Pancreas (tissue), 10 donors: ENCODE data around the gene SGTB. TPM values are rescaled to one million over a fixed set of nuclear protein-coding genes. Genes with fewer than 3 reads are reported as not detected.

Experiments used
- ATAC-seq, 4 donors: fragments of 200-7000 bp; cut with Tn5 transposase; one replicate each; pipeline versions ENCODE4 v1.8.0 to v1.9.1; 2020; ENCODE audit warnings: mild to moderate bottlenecking in 4 of 4, moderate library complexity in 4 of 4
- DNase-seq, 6 donors: peaks; one replicate each; pipeline ENCODE4 v3.0.0-alpha.2; 2020
- FAIRE-seq: peaks from 2 replicates; lab custom pipeline; 2012; peaks lifted over from hg19 to GRCh38; lab: Jason Lieb, UNC
- H3K27ac ChIP-seq, 4 donors: fragments of 200-600 bp; sonication (generic); 1 replicate in 3 of 4; 2 replicates in 1 of 4; pipeline versions ENCODE4 v1.5.0 to v1.8.0; 2020
- H3K27me3 ChIP-seq, 4 donors: fragments of 200-600 bp; one replicate each; pipeline ENCODE4 v1.8.0; 2021
- H3K36me3 ChIP-seq, 3 donors: fragments of 200-600 bp; sonication (generic) in 1 of 3; one replicate each; pipeline versions ENCODE4 v1.5.0 to v1.8.0; 2020 to 2021
- H3K4me1 ChIP-seq, 3 donors: fragments of 200-600 bp; one replicate each; pipeline ENCODE4 v1.8.0; 2021
- H3K4me3 ChIP-seq, 4 donors: fragments of 200-600 bp; sonication (generic) in 2 of 4; one replicate each; pipeline versions ENCODE4 v1.5.0 to v1.8.0; 2020 to 2021
- H3K9me3 ChIP-seq, 4 donors: fragments of 200-600 bp; one replicate each; pipeline ENCODE4 v1.8.0; 2021
- WGBS, 2 donors: extraction: QIAGEN DNeasy Blood & Tissue Kit; methylation state at CpG; one replicate each; pipeline ENCODE4 v1.1.7; 2013; 5-methylcytosine and 5-hydroxymethylcytosine counted together
- intact Hi-C, 3 donors: fragments of 100-400 bp; cut with DNase I; formaldehyde crosslinking; loops; one replicate each; pipeline versions ENCODE4 v1.11.1 to v1.14.2; 2022
- polyA plus RNA-seq, 2 donors: library from polyadenylated mRNA; stranded (reverse); fragments of 200-250 nt; gene quantifications; one replicate each; pipeline ENCODE4 v1.2.3, GENCODE V29; 2013
- total RNA-seq, 6 donors: library from RNA; stranded (reverse); fragmentation: NEBNext Ultra II Directional in 4 of 6; extraction: Animal tissue kit (Norgen Biotek cat#: 25700) in 4 of 6; gene quantifications; one replicate each; pipeline versions ENCODE4 v1.2.1 to v1.2.4, GENCODE V29; 2021 to 2023
- TF ChIP-seq, protein P1 (sequence below), 4 donors: fragments of 200-600 bp; sonication (generic) in 3 of 4; IDR thresholded peaks; one replicate each; pipeline versions ENCODE4 v1.5.0 to v1.8.0; 2021; ENCODE audit warnings: antibody characterized with exemption in 4 of 4
- donor health status: healthy with polysubstance abuse.
- donor health status: DM: no; HTN: no; CAD: no; lungs with moderate emphysema.
- donor health status: DM: no; HTN: no; CAD: no.
- donor health status: control.
- donor health status: control.
- donor health status: Bipolar disorder and iron deficiency.
- donor health status: DM: yes; HTN: yes; CAD: no.
- donor health status: DM: no; HTN: no; CAD: no.
- donor health status: DM: no; HTN: no; CAD: no.
- donor health status: DM: yes; HTN: yes; CAD: no.

Gene SGTB, protein sequence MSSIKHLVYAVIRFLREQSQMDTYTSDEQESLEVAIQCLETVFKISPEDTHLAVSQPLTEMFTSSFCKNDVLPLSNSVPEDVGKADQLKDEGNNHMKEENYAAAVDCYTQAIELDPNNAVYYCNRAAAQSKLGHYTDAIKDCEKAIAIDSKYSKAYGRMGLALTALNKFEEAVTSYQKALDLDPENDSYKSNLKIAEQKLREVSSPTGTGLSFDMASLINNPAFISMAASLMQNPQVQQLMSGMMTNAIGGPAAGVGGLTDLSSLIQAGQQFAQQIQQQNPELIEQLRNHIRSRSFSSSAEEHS
- total RNA-seq (1 to 10 TPM; 1.5 to 3.8 (median 2.6) TPM), polyA plus RNA-seq (1 to 10 TPM in 1 of 2 donors, under 1 TPM in 1; 0.84 to 1.7 TPM)

DNA sequence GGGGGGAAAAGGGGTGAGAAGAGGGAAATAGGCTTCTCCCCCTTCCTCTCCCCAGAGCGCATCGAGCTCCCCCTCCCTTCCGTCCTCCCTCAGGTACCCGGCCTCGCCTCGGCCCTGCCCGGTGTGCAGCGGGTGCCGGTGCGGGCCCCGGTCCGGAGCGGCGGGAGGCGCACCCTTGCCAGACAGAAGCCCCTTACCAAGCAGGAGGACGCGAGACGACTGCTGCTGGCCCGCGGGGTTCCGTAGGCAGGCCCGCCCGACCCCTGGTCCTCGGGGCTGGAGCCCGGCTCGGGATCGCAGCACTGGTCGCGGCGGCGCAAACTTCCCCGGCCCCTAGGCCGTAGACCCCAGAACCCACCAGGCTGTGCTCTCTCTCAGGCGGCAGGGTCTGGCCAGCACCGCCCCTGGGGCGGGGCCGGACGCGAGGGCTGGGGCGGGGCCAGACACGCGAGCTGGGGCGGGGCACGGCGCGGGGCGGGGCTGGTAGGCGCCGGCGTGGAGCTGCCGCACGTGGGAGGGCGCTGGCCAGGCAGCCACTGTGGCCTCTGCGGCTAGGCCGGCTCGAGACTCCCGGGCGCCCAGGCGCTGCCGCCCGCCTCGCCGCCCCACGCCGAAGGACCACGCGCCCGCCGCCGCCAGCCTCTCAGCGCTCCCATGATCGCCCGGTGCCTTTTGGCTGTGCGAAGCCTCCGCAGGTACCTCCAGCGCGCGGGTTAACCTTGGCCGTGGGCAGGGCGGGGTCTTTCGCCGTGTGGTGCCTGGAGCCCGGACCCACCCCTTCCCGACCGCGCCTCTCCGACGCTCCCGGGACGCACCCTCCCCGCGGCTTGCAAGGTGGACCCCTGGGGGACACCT, at the start of gene SGTB, which contains the start of gene NLN:
TSS of gene SGTB (minus strand) at position 390 of the 855 bp plus-strand sequence. CDS start 1,302 bp downstream, outside the sequence.
TSS of gene NLN (plus strand) at position 486 of the 855 bp plus-strand sequence. CDS start at position 655, 169 bp downstream.
- H3K4me1 ChIP-seq = peaks cover 0 to 4% (median 4%) of the 10 kb centered on the region in 3 donors
- peak within 1 kb of the TSS; percentile 68 to 99 (median 94) for H3K4me3 ChIP-seq
- H3K27ac ChIP-seq = peak within 1 kb of the TSS; percentile 36 to 64 (median 56)
- ATAC-seq = peak; percentile 96 to 99 (median 98)
- 0 to 1% methylated on average over 47 to 92 of the region's 92 CpGs for WGBS, 2 donors
- H3K27me3 ChIP-seq = no peaks in the 10 kb centered on the region
- H3K9me3 ChIP-seq = no peaks in the 10 kb centered on the region
- peak; percentile 77 to 96 (median 88) for DNase-seq
- no peaks in the 10 kb centered on the region for H3K36me3 ChIP-seq
- TF ChIP-seq, protein P1, sequence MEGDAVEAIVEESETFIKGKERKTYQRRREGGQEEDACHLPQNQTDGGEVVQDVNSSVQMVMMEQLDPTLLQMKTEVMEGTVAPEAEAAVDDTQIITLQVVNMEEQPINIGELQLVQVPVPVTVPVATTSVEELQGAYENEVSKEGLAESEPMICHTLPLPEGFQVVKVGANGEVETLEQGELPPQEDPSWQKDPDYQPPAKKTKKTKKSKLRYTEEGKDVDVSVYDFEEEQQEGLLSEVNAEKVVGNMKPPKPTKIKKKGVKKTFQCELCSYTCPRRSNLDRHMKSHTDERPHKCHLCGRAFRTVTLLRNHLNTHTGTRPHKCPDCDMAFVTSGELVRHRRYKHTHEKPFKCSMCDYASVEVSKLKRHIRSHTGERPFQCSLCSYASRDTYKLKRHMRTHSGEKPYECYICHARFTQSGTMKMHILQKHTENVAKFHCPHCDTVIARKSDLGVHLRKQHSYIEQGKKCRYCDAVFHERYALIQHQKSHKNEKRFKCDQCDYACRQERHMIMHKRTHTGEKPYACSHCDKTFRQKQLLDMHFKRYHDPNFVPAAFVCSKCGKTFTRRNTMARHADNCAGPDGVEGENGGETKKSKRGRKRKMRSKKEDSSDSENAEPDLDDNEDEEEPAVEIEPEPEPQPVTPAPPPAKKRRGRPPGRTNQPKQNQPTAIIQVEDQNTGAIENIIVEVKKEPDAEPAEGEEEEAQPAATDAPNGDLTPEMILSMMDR (IDR thresholded peaks at IDR 0.05) = no peak
- no peak for FAIRE-seq
- intact Hi-C loops = no loop called here

DNA sequence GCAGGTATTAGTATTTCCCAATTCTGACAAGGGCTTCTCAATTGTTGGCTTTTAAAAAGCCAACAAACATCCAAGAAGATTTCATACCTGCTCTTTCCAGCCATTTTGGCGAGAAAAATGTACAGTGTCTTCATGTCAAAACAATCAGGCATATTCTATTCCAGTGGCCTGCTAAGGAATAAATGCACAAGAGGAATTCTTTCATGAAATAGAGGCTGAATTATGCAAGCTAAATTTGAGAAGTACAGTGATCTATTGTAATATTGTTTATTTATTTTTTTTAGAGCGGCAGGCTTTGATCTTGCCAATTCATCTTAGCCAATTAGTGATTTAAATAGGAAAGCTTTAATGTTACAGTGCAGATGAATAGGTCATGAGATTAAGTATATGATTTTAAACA, 49.4 kb upstream of the SGTB start:
- no peaks in the 10 kb centered on the region for H3K9me3 ChIP-seq
- TF ChIP-seq, protein P1 (IDR thresholded peaks at IDR 0.05) = no peak
- H3K36me3 ChIP-seq = no peaks in the 10 kb centered on the region
- DNase-seq (no peak), ATAC-seq (no peak), FAIRE-seq (no peak)
- no peaks in the 10 kb centered on the region for H3K27me3 ChIP-seq
- intact Hi-C loops = no loop called here
- H3K4me1 ChIP-seq = no peaks in the 10 kb centered on the region
- no peak overlapping the region for H3K27ac ChIP-seq
- 93 to 99% methylated on average over 2 of the region's 2 CpGs for WGBS, 2 donors
- H3K4me3 ChIP-seq = no peak overlapping the region

DNA sequence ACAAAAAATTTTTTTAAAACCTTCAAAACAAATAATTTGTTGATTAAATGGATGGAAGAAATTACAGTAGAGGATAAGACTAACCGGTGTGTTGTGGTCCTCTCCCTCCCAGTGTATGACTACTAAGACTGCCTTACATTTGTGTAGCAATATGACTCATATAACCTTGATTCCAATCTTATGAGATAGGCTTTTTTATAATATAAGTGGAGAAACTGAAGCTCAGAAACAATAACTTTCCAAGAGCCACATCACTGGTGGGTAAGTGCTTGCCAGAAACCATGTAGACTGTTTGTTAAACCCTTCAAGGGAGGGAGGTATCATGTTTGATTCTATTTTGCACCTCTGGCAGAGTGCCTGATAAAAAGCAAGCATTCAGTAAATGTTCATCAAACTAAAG, 47.6 kb upstream of the SGTB start:
- intact Hi-C loops = no loop called here
- 50 to 90% methylated on average over 1 of the region's 1 CpG for WGBS, 2 donors
- peak in 2 of 4 donors; percentile 27 to 43 for ATAC-seq

DNA sequence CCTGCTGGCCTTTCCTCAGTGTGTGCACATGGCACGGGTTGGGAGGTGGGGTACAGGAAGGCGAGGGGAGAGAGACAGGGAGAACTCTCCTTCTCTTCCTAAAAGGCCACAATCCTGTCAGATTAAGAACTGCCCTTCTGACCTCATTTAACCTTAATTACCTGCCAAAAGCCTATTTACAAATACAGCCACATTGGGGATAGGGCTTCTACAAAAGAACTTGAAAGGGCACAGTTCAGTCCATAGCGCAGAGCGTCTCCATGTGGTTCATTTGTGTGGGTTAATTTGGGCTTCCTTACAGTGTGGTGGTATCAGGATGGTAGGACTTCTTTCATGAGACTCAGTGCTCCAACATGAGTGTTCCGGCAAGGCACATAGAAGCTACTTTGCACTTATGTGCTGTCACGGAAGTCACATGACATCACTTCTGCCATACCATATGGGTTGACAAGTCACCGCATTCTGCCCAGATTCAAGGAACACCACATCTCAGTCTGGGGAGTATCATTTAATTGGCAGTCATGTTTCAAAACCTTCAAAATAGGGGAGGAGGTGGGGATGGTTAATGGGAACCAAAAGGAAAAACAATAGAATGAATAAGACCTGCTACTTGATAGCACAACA, 46.9 kb upstream of the SGTB start:
- no peak for FAIRE-seq
- no peaks in the 10 kb centered on the region for H3K36me3 ChIP-seq
- no peak overlapping the region for H3K4me3 ChIP-seq
- intact Hi-C loops = no loop called here
- TF ChIP-seq, protein P1 (IDR thresholded peaks at IDR 0.05) = no peak
- 96 to 97% methylated on average over 7 of the region's 7 CpGs for WGBS, 2 donors
- H3K4me1 ChIP-seq = no peaks in the 10 kb centered on the region
- no peaks in the 10 kb centered on the region for H3K27me3 ChIP-seq
- no peak overlapping the region for H3K27ac ChIP-seq
- no peaks in the 10 kb centered on the region for H3K9me3 ChIP-seq
- ATAC-seq = no peak
- DNase-seq = no peak

More for the DNA sequence above, 47.6 kb upstream of the SGTB start:
- Histone ChIP-seq H3K27ac (no peak overlapping the region), H3K36me3 (no peaks in the 10 kb centered on the region), H3K4me3 (no peak overlapping the region), H3K27me3 (no peaks in the 10 kb centered on the region), H3K4me1 (no peaks in the 10 kb centered on the region), H3K9me3 (no peaks in the 10 kb centered on the region)
- TF ChIP-seq, protein P1 (IDR thresholded peaks at IDR 0.05) = no peak
- DNase-seq (no peak), FAIRE-seq (no peak)
